Endothelial cell of umbilical vein (primary cell): Measurements from ENCODE around the gene RTP1. TPM values are rescaled to one million over a fixed set of nuclear protein-coding genes. Genes with fewer than 3 reads are reported as not detected.
A peak's percentile ranks its signal among the peaks of the same experiment; 100 is the strongest.

Experiments used
- BruUV-seq: library from RNA; stranded (reverse); fragments of 400-500 nt; replicated peaks from 2 replicates; lab custom pipeline; 2021; lab: Mats Ljungman, UMichigan
- CTCF ChIA-PET: fragments of 300-600, 350-600 bp; sonication (Branson Sonifier 250); formaldehyde crosslinking; loops from one replicate; lab custom pipeline; 2021; ENCODE audit warnings: antibody characterized with exemption, inconsistent platforms; lab: Charles Lee
- POLR2A ChIA-PET: fragments of 300-600, 350-600 bp; sonication (Branson Sonifier 250); formaldehyde crosslinking; loops from one replicate; lab custom pipeline; 2021; ENCODE audit warnings: antibody characterized with exemption, inconsistent platforms; lab: Charles Lee
- DNase-seq: peaks from one replicate; pipeline ENCODE4 v3.0.0-alpha.2; 2011; ENCODE audit warnings: low read depth, low spot score
- FAIRE-seq: peaks from 2 replicates; lab custom pipeline; 2011; peaks lifted over from hg19 to GRCh38; lab: Jason Lieb, UNC
- H2AFZ ChIP-seq: 2 replicates; pipeline ENCODE4 v1.6.0; 2012; ENCODE audit warnings: low read depth, low read length, control low read depth, inconsistent platforms
- H3K27ac ChIP-seq: 2 replicates; pipeline ENCODE4 v1.5.1; 2011; ENCODE audit warnings: low read depth, mild to moderate bottlenecking, control low read depth, low read length, moderate library complexity; ENCODE audit not compliant: insufficient read depth
- H3K27me3 ChIP-seq, 2 experiments: 2 replicates each; pipeline versions ENCODE4 v1.6.0 to v1.6.1; 2011; ENCODE audit warnings: low read length in 2 of 2, mixed read lengths in 1 of 2; ENCODE audit not compliant: control insufficient read depth in 2 of 2, insufficient read depth in 2 of 2
- H3K36me3 ChIP-seq, 2 experiments: 2 replicates in 1 of 2; 3 replicates in 1 of 2; pipeline ENCODE4 v1.5.1; 2011; ENCODE audit warnings: low read length in 2 of 2, mild to moderate bottlenecking in 1 of 2, moderate library complexity in 1 of 2; ENCODE audit not compliant: control insufficient read depth in 2 of 2, insufficient read depth in 2 of 2; ENCODE audit errors: extremely low read depth in 1 of 2
- H3K4me1 ChIP-seq: 3 replicates; pipeline ENCODE4 v1.5.1; 2011; ENCODE audit warnings: mild to moderate bottlenecking, low read length; ENCODE audit not compliant: control insufficient read depth, insufficient read depth; ENCODE audit errors: extremely low read depth
- H3K4me2 ChIP-seq: 2 replicates; pipeline ENCODE4 v1.6.1; 2011; ENCODE audit warnings: low read length, control low read depth, mixed read lengths; ENCODE audit not compliant: insufficient read depth
- H3K4me3 ChIP-seq, 3 experiments: fragments of 200-600 bp in 1 of 3; sonication (generic), shearing (Covaris generic) in 1 of 3; replicated peaks in 1 of 3; 2 replicates each; pipeline ENCODE4 v1.5.1; 2011 to 2016; ENCODE audit warnings: control low read depth in 3 of 3, low read length in 3 of 3, mild to moderate bottlenecking in 2 of 3, inconsistent platforms in 1 of 3, low read depth in 1 of 3, moderate library complexity in 1 of 3; ENCODE audit not compliant: insufficient read depth in 1 of 3
- H3K79me2 ChIP-seq: 2 replicates; pipeline ENCODE4 v1.6.0; 2012; ENCODE audit warnings: low read length, inconsistent platforms; ENCODE audit not compliant: control insufficient read depth, insufficient read depth
- H3K9ac ChIP-seq: replicated peaks from 2 replicates; pipeline ENCODE3; 2011; ENCODE audit warnings: low read length, control low read depth; ENCODE audit not compliant: insufficient read depth; ENCODE audit errors: extremely low read depth
- H3K9me1 ChIP-seq: replicated peaks from 3 replicates; pipeline ENCODE4 v1.6.0; 2011; ENCODE audit warnings: mild to moderate bottlenecking, low read length; ENCODE audit not compliant: control insufficient read depth, insufficient read depth; ENCODE audit errors: extremely low read depth
- H3K9me3 ChIP-seq: replicated peaks from 2 replicates; pipeline ENCODE4 v1.5.1; 2012; ENCODE audit warnings: low read length, inconsistent platforms; ENCODE audit not compliant: control insufficient read depth, insufficient read depth
- H4K20me1 ChIP-seq: replicated peaks from 2 replicates; pipeline ENCODE3; 2011; ENCODE audit warnings: mild to moderate bottlenecking, low read length; ENCODE audit not compliant: control insufficient read depth, insufficient read depth; ENCODE audit errors: extremely low read depth
- EZH2 ChIP-seq: IDR thresholded peaks from 2 replicates; pipeline ENCODE4 v1.6.1; 2012; ENCODE audit warnings: borderline replicate concordance, low read depth, mild to moderate bottlenecking, moderate library complexity, low read length, inconsistent platforms; ENCODE audit not compliant: severe bottlenecking
- FOS ChIP-seq: IDR thresholded peaks from 2 replicates; pipeline ENCODE4 v1.6.1; 2011; ENCODE audit warnings: mild to moderate bottlenecking, low read length, moderate library complexity, borderline replicate concordance; ENCODE audit not compliant: insufficient read depth
- GATA2 ChIP-seq: IDR thresholded peaks from 2 replicates; pipeline ENCODE4 v1.7.0; 2011; ENCODE audit warnings: low read depth, mild to moderate bottlenecking, moderate library complexity, mixed read lengths, low read length; ENCODE audit not compliant: insufficient read length, insufficient read depth
- JUN ChIP-seq: IDR thresholded peaks from 2 replicates; pipeline ENCODE4 v1.6.1; 2011; ENCODE audit warnings: borderline replicate concordance, low read depth; ENCODE audit not compliant: insufficient read length, insufficient read depth
- MYC ChIP-seq: IDR thresholded peaks from one replicate; pipeline ENCODE4 v1.6.1; 2011; ENCODE audit warnings: mild to moderate bottlenecking, low read depth, low read length
- POLR2A ChIP-seq: IDR thresholded peaks from 2 replicates; pipeline ENCODE4 v1.6.1; 2012; ENCODE audit warnings: low read depth, mild to moderate bottlenecking, control low read depth, low read length
- POLR2AphosphoS5 ChIP-seq: IDR thresholded peaks from 2 replicates; pipeline ENCODE4 v1.6.1; 2012; ENCODE audit warnings: low read depth, mild to moderate bottlenecking, control low read depth, low read length, moderate library complexity; ENCODE audit not compliant: insufficient read depth
- dilution Hi-C: fragments of 300-500 bp; cut with MboI; formaldehyde crosslinking; loops from one replicate; pipeline ENCODE4 v1.15.0; 2019; ENCODE audit warnings: low sequenced_read_pairs; ENCODE audit not compliant: extremely low pct_ligation_motif_present
- intact Hi-C: fragments of 100-400 bp; cut with micrococcal nuclease; formaldehyde crosslinking; loops from one replicate; pipeline ENCODE4 v1.10.0; 2022
- polyA plus RNA-seq, 4 experiments: library from polyadenylated mRNA; depleted of rRNA in 3 of 4; stranded (reverse) in 3 of 4; unstranded in 1 of 4; fragments of >200 nt; gene quantifications; 2 replicates each; pipeline versions ENCODE4 v1.2.1 to v1.2.3, GENCODE V29; 2011 to 2012; ENCODE audit warnings: missing spikeins in 1 of 4
- total RNA-seq: library from RNA; stranded (reverse); gene quantifications from 2 replicates; pipeline ENCODE4 v1.2.3, GENCODE V29; 2021
- TF ChIP-seq, protein P1 (sequence below), 2 donors: IDR thresholded peaks; 1 replicate in 1 of 2; 2 replicates in 1 of 2; pipeline ENCODE4 v1.5.1; 2011; ENCODE audit warnings: low read length in 2 of 2, mild to moderate bottlenecking in 2 of 2, moderate library complexity in 2 of 2, control low read depth in 1 of 2, inconsistent platforms in 1 of 2, low read depth in 1 of 2; ENCODE audit not compliant: insufficient read depth in 1 of 2; ENCODE audit errors: extremely low read depth in 1 of 2
- TF ChIP-seq, protein P2 (sequence below): IDR thresholded peaks from 2 replicates; pipeline ENCODE4 v1.6.1; 2011; ENCODE audit not compliant: insufficient read depth, insufficient read length

RTP1 gene
- total and polyA plus RNA-seq, 2 donors (not counting 3 experiments of a cell fraction or from before 2014, with no cell fraction given), result not detected

DNA sequence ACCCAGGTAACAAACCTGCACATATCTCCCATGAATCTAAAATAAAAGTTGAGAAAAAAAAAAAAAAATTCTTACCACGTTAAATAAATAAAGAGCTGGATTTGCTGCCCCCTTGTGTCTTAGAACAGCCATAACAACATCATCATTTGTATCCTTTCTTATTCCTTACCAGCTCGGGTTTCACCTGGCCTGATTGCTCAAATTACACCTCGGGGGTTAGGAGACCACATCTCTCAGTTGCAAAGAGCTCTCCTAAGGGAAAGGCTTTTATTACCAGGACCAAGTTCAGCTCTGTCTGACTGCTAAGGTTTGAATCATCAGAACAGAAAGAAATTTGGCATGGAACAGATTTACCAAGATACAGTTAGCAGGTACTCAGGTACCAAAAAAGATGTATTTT, 32.1 kb upstream of the RTP1 start:
- FAIRE-seq (peak; percentile 68), DNase-seq (peak; percentile 62)
- no peak overlapping the region for H3K9ac ChIP-seq
- H3K27me3 ChIP-seq, result peaks cover 15 to 28% of the 10 kb centered on the region in 2 experiments
- H3K9me1 ChIP-seq, result no peaks in the 10 kb centered on the region
- no peaks in the 10 kb centered on the region for H3K4me1 ChIP-seq
- no peak overlapping the region for H3K27ac ChIP-seq
- TF ChIP-seq EZH2, result no peak
- TF ChIP-seq, protein P1, sequence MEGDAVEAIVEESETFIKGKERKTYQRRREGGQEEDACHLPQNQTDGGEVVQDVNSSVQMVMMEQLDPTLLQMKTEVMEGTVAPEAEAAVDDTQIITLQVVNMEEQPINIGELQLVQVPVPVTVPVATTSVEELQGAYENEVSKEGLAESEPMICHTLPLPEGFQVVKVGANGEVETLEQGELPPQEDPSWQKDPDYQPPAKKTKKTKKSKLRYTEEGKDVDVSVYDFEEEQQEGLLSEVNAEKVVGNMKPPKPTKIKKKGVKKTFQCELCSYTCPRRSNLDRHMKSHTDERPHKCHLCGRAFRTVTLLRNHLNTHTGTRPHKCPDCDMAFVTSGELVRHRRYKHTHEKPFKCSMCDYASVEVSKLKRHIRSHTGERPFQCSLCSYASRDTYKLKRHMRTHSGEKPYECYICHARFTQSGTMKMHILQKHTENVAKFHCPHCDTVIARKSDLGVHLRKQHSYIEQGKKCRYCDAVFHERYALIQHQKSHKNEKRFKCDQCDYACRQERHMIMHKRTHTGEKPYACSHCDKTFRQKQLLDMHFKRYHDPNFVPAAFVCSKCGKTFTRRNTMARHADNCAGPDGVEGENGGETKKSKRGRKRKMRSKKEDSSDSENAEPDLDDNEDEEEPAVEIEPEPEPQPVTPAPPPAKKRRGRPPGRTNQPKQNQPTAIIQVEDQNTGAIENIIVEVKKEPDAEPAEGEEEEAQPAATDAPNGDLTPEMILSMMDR (IDR thresholded peaks at IDR 0.05; ENCODE audit: extremely low read depth in 1 of 2, insufficient read depth in 1 of 2, low read depth in 1 of 2, low read length in 2 of 2), result peak; percentile 54 to 61
- no peaks in the 10 kb centered on the region for H3K36me3 ChIP-seq
- ChIA-PET POLR2A (interaction anchor here (0.6 to 0.7 kb wide), 2 partner anchors 154 to 304 kb away, joined by 4 to 5 read pairs; no protein-coding TSS in a partner anchor), CTCF (interaction anchor here (0.6 to 7.0 kb wide), 64 partner anchors 9 to 1041 kb away, joined by 3 to 364 read pairs (median 5); partner anchors contain the start of gene RPL39L)
- no peak overlapping the region for H2AFZ ChIP-seq
- no peak overlapping the region for H3K4me2 ChIP-seq
- BruUV-seq, result no TSS peak
- no peaks in the 10 kb centered on the region for H4K20me1 ChIP-seq
- no peaks in the 10 kb centered on the region for H3K9me3 ChIP-seq
- intact Hi-C loops (loop anchor here (1.0 to 10.0 kb wide), 5 partner anchors 26 to 550 kb away; partner anchors contain the start of genes AHSG, RPL39L and ST6GAL1), dilution Hi-C loops (no loop called here)
- no peak overlapping the region for H3K4me3 ChIP-seq
- no peaks in the 10 kb centered on the region for H3K79me2 ChIP-seq

DNA sequence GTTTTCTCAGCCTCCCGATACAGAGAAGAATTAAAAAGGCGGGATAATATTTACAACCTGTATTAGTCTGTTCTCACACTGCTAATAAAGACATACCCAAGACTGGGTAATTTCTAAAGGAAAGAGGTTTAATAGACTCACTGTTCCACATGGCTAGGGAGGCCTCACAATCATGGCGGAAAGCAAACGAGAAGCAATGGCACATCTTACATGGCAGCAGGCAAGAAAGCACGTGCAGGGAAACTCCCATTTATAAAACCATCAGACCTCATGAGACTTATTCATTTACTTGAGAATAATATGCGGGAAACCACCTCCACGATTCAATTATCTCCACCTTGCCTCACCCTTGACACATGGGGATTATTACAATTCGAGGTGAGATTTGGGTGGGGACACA, 30.5 kb upstream of the RTP1 start:
- Histone ChIP-seq H2AFZ (no peak overlapping the region), H3K4me3 (no peak overlapping the region), H3K4me1 (no peaks in the 10 kb centered on the region), H3K79me2 (no peaks in the 10 kb centered on the region), H3K9me3 (no peaks in the 10 kb centered on the region), H3K27me3 (peaks cover 8 to 16% of the 10 kb centered on the region in 2 experiments), H3K36me3 (no peaks in the 10 kb centered on the region), H3K27ac (no peak overlapping the region), H3K4me2 (no peak overlapping the region), H3K9ac (no peak overlapping the region), H3K9me1 (no peaks in the 10 kb centered on the region), H4K20me1 (no peaks in the 10 kb centered on the region)
- FAIRE-seq (no peak), DNase-seq (no peak)
- POLR2A ChIA-PET, result no interaction called here
- no TSS peak for BruUV-seq
- TF ChIP-seq, protein P1 (IDR thresholded peaks at IDR 0.05; ENCODE audit: extremely low read depth in 1 of 2, insufficient read depth in 1 of 2, low read depth in 1 of 2, low read length in 2 of 2), result no peak
- TF ChIP-seq MYC (no peak), POLR2AphosphoS5 (no peak), GATA2 (no peak), EZH2 (no peak), POLR2A (no peak), JUN (no peak), FOS (no peak)
- TF ChIP-seq, protein P2, sequence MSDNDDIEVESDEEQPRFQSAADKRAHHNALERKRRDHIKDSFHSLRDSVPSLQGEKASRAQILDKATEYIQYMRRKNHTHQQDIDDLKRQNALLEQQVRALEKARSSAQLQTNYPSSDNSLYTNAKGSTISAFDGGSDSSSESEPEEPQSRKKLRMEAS, result no peak
- dilution Hi-C loops (no loop called here), intact Hi-C loops (loop anchor here (10.0 kb wide), 1 partner anchor 552 kb away; the partner anchor contains the start of gene AHSG)
- CTCF ChIA-PET, result interaction anchor here (0.8 to 2.9 kb wide), 6 partner anchors 8 to 318 kb away, joined by 4 to 47 read pairs (median 5); partner anchors contain the start of gene RPL39L
